ENCODE measurements around the gene TRIM59.

The TRIM59 gene

DNA sequence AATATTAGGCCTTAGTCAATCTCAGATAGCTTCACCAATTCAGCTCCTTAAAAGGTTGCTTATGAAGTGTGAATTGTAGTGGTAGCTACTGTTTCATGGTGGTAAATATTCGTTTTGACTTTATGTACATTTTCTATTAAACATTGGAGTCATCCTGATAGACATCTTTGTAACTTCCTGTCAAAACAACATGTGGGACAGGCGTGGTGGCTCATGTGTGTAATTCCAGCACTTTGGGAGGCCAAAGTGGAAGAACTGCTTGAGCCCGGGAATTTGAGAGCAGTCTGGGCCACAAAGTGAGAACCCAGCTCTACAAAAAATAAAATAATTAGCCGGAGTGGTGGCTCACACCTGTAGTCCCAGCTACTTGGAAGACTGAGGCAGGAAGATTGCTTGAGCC lies 2.0 kb upstream of the TRIM59 start:
- no peak overlapping the region for H3K27ac Mint-ChIP-seq (ENCODE audit: low read depth)
- peaks cover 8% of the 10 kb centered on the region for H3K36me3 Mint-ChIP-seq (ENCODE audit: insufficient read depth)
- H3K4me3 Mint-ChIP-seq, result no peak overlapping the region
- DNase-seq (ENCODE audit: low spot score in 2 of 2) (no peak), ATAC-seq (replicated peaks; ENCODE audit: extremely low read depth, poor library complexity, severe bottlenecking) (no peak)
- H3K4me1 Mint-ChIP-seq, result peaks cover 20% of the 10 kb centered on the region
- H3K9me3 Mint-ChIP-seq, result no peaks in the 10 kb centered on the region
- H3K27me3 Mint-ChIP-seq, result no peaks in the 10 kb centered on the region

DNA sequence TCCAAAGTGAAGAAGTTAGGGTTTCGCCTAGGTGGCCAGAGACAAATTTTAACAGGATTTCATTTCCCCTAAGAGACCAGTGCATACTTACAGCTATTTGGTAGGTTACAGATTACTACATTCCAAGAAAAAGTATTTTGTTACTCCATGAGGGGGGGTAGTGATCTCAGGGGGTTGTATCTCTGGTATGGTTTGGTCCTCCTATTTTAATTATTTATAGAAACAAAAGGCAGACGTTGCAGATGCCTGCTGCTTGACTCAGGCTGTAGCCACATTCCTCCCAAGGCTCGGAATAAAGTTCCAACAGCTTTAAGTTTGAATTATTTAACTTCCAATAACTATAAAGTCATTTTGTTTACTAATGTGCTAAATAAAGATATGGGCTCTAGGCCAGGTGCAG lies 1.3 kb upstream of the TRIM59 start:
- DNase-seq (ENCODE audit: low spot score in 2 of 2) (no peak), ATAC-seq (replicated peaks; ENCODE audit: extremely low read depth, poor library complexity, severe bottlenecking) (no peak)
- peak overlapping the region; percentile 100 for H3K4me3 Mint-ChIP-seq
- H3K27me3 Mint-ChIP-seq, result no peaks in the 10 kb centered on the region
- no peak overlapping the region for H3K27ac Mint-ChIP-seq (ENCODE audit: low read depth)
- H3K4me1 Mint-ChIP-seq, result peaks cover 28% of the 10 kb centered on the region
- H3K36me3 Mint-ChIP-seq (ENCODE audit: insufficient read depth), result peaks cover 8% of the 10 kb centered on the region
- H3K9me3 Mint-ChIP-seq, result no peaks in the 10 kb centered on the region

DNA sequence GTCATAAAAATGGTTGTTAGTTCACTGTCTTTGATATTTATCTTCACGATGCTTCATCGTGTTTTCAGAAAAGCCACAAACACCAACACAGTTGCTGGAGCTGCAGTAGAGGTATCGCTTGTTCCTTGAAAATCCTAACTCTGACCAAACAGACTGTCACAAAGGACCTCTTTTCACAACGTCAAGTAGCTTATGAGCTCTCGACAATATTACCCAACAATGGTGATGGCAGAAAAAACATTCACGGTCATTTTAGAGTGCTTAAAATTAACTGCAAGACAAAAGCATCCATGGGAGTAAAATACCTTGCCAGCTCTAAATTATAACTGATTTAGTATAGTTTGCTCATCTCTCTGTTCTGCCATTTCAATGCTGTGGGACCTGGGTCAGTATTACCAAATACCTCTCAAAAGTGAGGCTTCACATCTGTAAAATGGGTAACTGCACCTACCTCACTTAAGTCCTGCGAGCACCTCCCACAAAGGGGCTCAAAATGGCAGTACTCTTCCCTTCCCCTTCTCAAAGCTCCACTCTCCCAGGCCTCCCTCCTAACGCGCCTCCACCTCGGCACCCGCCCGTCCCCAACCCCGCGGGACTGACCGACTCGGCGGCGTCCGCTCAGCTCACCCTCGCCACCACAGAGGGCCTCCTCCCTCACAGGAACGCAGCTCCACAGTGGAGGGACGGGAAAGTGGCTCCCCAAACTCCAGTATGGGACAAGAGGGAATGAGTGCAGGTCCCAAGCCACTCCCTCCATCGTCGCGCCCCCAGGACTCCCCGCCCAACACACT lies 546 bp downstream of the TRIM59 start:
- ATAC-seq (replicated peaks; ENCODE audit: extremely low read depth, poor library complexity, severe bottlenecking) (peak; percentile 56), DNase-seq (ENCODE audit: low spot score in 2 of 2) (no peak)
- Mint-ChIP-seq H3K27me3 (no peaks in the 10 kb centered on the region), H3K9me3 (no peaks in the 10 kb centered on the region), H3K36me3 (ENCODE audit: insufficient read depth) (peaks cover 14% of the 10 kb centered on the region), H3K4me1 (peaks cover 37% of the 10 kb centered on the region), H3K4me3 (peak overlapping the region; percentile 100), H3K27ac (ENCODE audit: low read depth) (peak overlapping the region; percentile 97)

DNA sequence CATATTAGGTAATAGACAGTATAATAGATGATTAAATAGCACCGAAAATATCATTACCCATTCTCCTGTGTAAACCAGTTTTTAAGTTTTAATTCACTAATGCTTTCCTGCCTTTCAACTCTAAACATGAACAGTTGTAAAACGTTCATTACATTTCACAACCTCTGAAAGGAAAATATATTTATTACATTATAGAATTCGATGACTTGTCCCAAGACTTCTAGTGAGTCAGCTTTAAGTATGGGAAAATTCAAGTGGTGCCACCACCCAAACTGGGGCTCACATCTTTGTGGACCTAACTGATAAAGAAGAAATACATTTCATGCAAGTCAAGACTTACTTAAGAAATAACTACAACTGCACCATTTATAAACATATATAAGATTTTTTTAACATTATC lies 2.0 kb downstream of the TRIM59 start:
- Mint-ChIP-seq H3K36me3 (ENCODE audit: insufficient read depth) (peaks cover 19% of the 10 kb centered on the region), H3K27me3 (no peaks in the 10 kb centered on the region), H3K4me1 (peaks cover 41% of the 10 kb centered on the region), H3K4me3 (peak overlapping the region; percentile 10), H3K9me3 (no peaks in the 10 kb centered on the region), H3K27ac (ENCODE audit: low read depth) (no peak overlapping the region)
- ATAC-seq (replicated peaks; ENCODE audit: extremely low read depth, poor library complexity, severe bottlenecking) (no peak), DNase-seq (ENCODE audit: low spot score in 2 of 2) (no peak)

DNA sequence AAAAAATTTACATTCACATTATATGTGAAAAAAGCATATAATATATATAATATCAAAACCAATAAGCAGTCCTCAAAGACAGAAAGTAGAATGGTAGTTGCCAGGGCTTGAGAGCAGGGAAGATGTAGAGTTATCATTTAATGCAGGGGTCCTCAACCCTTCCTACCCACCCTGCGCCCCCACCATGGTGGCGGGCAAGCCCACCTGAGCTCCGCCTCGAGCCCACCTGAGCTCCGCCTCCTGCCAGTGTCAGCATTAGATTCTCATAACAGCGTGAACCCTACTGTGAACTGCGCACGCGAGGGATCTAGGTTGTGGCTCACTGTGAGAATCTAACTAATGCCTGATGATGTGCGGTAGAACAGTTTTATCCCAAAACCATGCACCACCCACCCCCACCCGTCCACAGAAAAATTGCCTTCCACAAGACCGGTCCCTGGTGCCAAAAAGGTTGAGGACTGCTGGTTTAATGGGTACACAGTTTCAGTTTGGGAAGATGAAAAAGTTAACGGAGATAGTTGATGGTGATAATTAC lies 3.0 kb downstream of the TRIM59 start:
- H3K27me3 Mint-ChIP-seq, result no peaks in the 10 kb centered on the region
- peaks cover 21% of the 10 kb centered on the region for H3K36me3 Mint-ChIP-seq (ENCODE audit: insufficient read depth)
- H3K9me3 Mint-ChIP-seq, result no peaks in the 10 kb centered on the region
- ATAC-seq (replicated peaks; ENCODE audit: extremely low read depth, poor library complexity, severe bottlenecking) (no peak), DNase-seq (ENCODE audit: low spot score in 2 of 2) (no peak)
- peaks cover 41% of the 10 kb centered on the region for H3K4me1 Mint-ChIP-seq
- H3K27ac Mint-ChIP-seq (ENCODE audit: low read depth), result no peak overlapping the region
- peak overlapping the region; percentile 10 for H3K4me3 Mint-ChIP-seq

DNA sequence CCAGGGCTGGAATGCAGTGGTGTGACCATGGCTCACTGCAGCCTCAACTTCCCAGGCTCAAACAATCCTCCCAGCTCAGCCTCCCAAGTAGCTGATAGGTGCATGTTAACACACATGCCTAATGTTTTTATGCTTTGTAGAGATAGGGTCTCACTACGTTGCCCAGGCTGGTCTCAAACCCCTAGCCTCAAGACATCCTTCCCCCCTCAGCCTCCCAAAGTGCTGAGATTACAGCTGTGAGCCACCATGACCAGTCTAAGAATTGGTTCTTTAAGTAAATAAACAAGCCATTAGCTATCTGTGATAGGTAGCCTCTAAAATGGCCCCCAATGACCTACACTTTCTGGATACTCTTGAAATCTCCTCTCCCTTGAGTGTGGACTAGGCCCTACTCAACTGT lies 3.7 kb downstream of the TRIM59 start:
- Mint-ChIP-seq H3K4me3 (peak overlapping the region; percentile 10), H3K9me3 (no peaks in the 10 kb centered on the region), H3K27me3 (no peaks in the 10 kb centered on the region), H3K36me3 (ENCODE audit: insufficient read depth) (peaks cover 25% of the 10 kb centered on the region), H3K27ac (ENCODE audit: low read depth) (no peak overlapping the region), H3K4me1 (peaks cover 41% of the 10 kb centered on the region)
- no peak for ATAC-seq (replicated peaks; ENCODE audit: extremely low read depth, poor library complexity, severe bottlenecking)
- DNase-seq (ENCODE audit: low spot score in 2 of 2), result no peak

DNA sequence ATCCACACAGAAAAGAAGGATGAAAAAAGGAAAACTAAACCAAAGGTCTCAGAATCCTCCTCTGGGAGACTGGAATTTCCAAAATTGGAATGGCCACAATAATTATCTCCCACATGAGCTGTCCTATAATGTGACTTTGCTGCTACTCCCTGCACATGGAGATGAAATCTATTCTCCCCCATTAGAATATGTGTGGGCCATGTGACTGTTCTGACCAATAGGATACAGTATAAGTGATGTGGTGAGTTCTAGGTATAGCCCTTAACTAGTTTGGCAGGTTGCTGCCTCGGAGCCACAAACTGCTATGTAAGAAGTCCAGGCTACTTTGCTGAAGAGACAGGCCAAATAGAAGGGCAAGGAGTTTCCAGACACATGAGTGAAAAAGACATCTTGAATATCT lies 5.2 kb downstream of the TRIM59 start:
- DNase-seq (ENCODE audit: low spot score in 2 of 2) (no peak), ATAC-seq (replicated peaks; ENCODE audit: extremely low read depth, poor library complexity, severe bottlenecking) (no peak)
- Mint-ChIP-seq H3K36me3 (ENCODE audit: insufficient read depth) (peaks cover 23% of the 10 kb centered on the region), H3K9me3 (no peaks in the 10 kb centered on the region), H3K4me3 (no peak overlapping the region), H3K4me1 (peaks cover 39% of the 10 kb centered on the region), H3K27ac (ENCODE audit: low read depth) (no peak overlapping the region), H3K27me3 (no peaks in the 10 kb centered on the region)

DNA sequence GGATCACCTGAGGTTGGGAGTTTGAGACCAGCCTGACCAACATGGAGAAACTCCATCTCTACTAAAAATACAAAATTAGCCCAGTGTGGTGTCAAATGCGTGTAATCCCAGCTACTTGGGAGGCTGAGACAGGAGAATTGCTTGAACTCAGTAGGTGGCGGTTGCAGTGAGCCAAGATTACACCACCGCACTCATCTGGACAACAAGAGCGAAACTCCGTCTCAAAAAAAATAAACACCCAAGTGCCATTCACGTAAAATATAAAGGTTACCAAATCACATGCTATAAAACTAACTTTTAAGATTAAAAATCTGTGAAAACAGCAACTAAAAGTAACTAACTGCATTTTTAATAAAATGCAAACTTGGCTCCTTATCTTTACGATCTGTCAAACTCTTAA lies 8.9 kb downstream of the TRIM59 start:
- Mint-ChIP-seq H3K4me1 (peaks cover 40% of the 10 kb centered on the region), H3K4me3 (no peak overlapping the region), H3K36me3 (ENCODE audit: insufficient read depth) (peaks cover 30% of the 10 kb centered on the region), H3K9me3 (no peaks in the 10 kb centered on the region), H3K27ac (ENCODE audit: low read depth) (no peak overlapping the region), H3K27me3 (no peaks in the 10 kb centered on the region)
- ATAC-seq (replicated peaks; ENCODE audit: extremely low read depth, poor library complexity, severe bottlenecking) (no peak), DNase-seq (ENCODE audit: low spot score in 2 of 2) (no peak)

DNA sequence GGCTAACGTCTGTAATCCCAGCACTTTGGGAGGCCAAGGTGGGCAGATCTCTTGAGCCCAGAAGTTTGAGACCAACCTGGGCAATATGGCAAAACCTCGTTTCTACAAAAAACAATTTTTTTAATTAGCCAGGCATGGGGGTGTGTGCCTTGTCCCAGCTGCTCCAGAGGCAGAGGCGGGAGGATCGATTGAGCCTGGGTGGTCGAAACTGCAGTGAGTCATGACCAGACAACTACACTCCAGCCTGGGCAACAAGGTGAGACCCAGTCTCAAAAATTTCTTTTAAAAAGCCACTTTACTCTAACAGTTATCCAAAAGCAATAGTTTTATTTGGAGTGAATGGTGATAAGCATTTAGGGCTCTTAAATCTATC lies 12.5 kb downstream of the TRIM59 start:
- Mint-ChIP-seq H3K36me3 (ENCODE audit: insufficient read depth) (peaks cover 30% of the 10 kb centered on the region), H3K27ac (ENCODE audit: low read depth) (no peak overlapping the region), H3K4me1 (peaks cover 29% of the 10 kb centered on the region), H3K4me3 (no peak overlapping the region), H3K27me3 (no peaks in the 10 kb centered on the region), H3K9me3 (no peaks in the 10 kb centered on the region)
- ATAC-seq (replicated peaks; ENCODE audit: extremely low read depth, poor library complexity, severe bottlenecking), result no peak
- DNase-seq (ENCODE audit: low spot score in 2 of 2), result no peak

DNA sequence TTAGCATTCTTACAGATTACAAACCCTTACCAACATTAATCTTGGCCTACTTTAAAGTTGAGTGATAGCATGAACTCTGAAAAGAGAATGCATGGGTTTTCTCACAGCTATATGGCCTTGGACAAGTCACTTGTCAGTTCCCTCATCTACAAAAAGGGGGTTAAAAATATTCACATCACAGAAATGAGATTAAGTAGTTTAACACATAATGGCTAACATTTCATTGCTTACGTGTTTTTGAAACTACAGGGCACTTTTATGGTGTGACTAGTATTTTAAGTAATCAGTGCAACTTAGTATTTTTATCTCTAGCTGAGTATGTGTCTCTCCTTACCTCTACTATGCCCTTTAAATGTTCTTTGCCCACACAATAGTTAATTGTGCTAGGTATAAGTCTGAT lies 13.8 kb downstream of the TRIM59 start:
- H3K27ac Mint-ChIP-seq (ENCODE audit: low read depth), result peak overlapping the region; percentile 53
- H3K36me3 Mint-ChIP-seq (ENCODE audit: insufficient read depth), result peaks cover 35% of the 10 kb centered on the region
- H3K27me3 Mint-ChIP-seq, result no peaks in the 10 kb centered on the region
- peaks cover 29% of the 10 kb centered on the region for H3K4me1 Mint-ChIP-seq
- no peak for DNase-seq (ENCODE audit: low spot score in 2 of 2)
- H3K9me3 Mint-ChIP-seq, result no peaks in the 10 kb centered on the region
- ATAC-seq (replicated peaks; ENCODE audit: extremely low read depth, poor library complexity, severe bottlenecking), result no peak
- H3K4me3 Mint-ChIP-seq, result no peak overlapping the region

DNA sequence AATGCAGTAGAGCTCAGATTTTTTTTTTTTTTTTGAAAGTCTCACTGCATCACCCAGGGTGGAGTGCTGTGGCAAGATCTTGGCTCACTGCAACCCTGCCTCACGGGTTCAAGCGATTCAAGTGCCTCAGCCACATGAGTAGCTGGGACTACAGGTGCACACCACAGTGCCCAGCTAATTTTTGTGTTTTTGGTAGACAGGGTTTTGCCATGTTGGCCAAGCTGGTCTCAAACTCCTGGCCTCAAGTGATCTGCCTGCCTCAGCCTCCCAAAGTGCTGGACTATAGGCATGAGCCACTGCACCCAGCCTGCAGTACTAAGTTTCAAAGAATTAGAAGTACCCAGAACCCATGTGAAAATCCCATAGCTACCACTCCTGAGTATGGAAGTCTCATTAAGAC lies 14.5 kb downstream of the TRIM59 start:
- H3K36me3 Mint-ChIP-seq (ENCODE audit: insufficient read depth), result peaks cover 37% of the 10 kb centered on the region
- ATAC-seq (replicated peaks; ENCODE audit: extremely low read depth, poor library complexity, severe bottlenecking), result no peak
- H3K9me3 Mint-ChIP-seq, result no peaks in the 10 kb centered on the region

DNA sequence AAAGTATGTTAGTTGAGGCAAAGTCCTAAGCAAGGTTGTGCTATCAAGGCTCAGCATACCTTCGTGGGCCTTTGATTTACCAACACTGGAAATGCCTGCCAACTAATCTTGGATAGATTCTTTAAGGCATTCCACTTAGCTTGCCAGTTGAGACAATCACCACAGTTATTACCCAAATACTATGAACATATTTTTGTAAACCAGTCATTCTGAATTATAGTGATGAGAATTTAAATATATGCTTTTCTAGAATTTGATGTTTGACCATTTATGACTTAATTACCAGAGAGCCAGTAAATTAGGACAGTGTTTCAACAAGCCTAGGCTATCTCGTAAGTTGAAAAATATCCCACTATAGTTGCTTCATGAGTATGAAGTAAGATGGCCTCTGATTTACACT lies 15.5 kb downstream of the TRIM59 start:
- Mint-ChIP-seq H3K36me3 (ENCODE audit: insufficient read depth) (peaks cover 36% of the 10 kb centered on the region), H3K4me3 (no peak overlapping the region), H3K9me3 (no peaks in the 10 kb centered on the region), H3K27me3 (no peaks in the 10 kb centered on the region), H3K27ac (ENCODE audit: low read depth) (no peak overlapping the region), H3K4me1 (peaks cover 23% of the 10 kb centered on the region)
- DNase-seq (ENCODE audit: low spot score in 2 of 2) (no peak), ATAC-seq (replicated peaks; ENCODE audit: extremely low read depth, poor library complexity, severe bottlenecking) (no peak)

More for the DNA sequence above, 14.5 kb downstream of the TRIM59 start:
- peaks cover 29% of the 10 kb centered on the region for H3K4me1 Mint-ChIP-seq
- no peak overlapping the region for H3K4me3 Mint-ChIP-seq
- no peaks in the 10 kb centered on the region for H3K27me3 Mint-ChIP-seq
- no peak overlapping the region for H3K27ac Mint-ChIP-seq (ENCODE audit: low read depth)
- no peak for DNase-seq (ENCODE audit: low spot score in 2 of 2)

DNA sequence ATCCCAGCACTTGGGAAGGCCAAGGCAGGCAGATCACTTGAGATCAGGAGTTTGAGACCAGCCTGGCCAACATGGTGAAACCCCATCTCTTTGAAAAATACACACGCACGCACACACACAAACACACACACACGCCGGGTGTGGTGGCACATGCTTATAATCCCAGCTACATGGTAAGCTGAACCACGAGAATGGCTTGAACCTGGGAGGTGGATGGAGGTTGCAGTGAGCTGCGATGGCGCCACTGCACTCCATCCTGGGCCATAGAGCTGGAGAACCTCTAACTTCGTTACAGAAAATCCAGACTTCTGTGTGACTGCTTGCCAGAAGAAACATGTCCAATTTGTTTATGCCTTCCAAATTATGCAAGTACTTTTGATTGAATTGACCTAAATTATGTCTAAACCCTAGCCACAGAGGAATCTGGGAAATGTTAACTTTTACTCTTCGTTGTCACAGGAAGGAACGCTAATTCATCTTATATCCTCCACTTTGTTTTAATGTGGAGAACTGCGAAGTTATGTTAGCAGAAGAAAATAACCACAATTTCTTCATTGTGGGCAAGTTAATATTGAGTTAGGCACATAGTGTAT lies 21.7 kb downstream of the TRIM59 start:
- Mint-ChIP-seq H3K4me3 (no peak overlapping the region), H3K27ac (ENCODE audit: low read depth) (no peak overlapping the region), H3K36me3 (ENCODE audit: insufficient read depth) (peaks cover 49% of the 10 kb centered on the region), H3K4me1 (no peaks in the 10 kb centered on the region), H3K9me3 (no peaks in the 10 kb centered on the region), H3K27me3 (no peaks in the 10 kb centered on the region)
- no peak for ATAC-seq (replicated peaks; ENCODE audit: extremely low read depth, poor library complexity, severe bottlenecking)
- DNase-seq (ENCODE audit: low spot score in 2 of 2), result no peak
